ENCODE data around the gene STAT1. TPM values are rescaled to one million over a fixed set of nuclear protein-coding genes. Genes with fewer than 3 reads are reported as not detected.

STAT1 gene
- total and polyA plus RNA-seq, 3 donors from 2014 or later = 52.7 to 87.1 (median 60.5) TPM

DNA sequence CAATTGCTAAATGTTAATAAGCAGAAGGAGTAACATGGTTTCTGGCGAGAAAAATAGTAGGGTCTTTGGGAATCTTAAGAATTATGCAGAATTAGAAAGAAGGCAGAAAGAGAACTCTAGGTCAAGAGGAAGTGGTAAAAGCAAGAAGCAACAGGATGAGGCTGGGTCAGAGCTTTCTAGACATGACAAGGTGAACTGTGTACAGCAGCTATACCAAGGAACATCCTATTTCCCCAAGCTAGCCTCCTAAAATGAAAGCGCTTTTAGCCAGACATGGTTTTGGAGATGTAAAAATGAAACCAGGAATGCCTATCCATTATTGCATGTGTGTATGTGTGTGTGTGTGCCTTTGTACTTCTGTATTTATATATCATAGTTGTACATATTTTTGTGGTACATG lies 42.3 kb upstream of the STAT1 start:
- intact Hi-C loops (cut with DNase I; ENCODE audit: low total_unique reads) = no loop called here
- no peaks in the 10 kb centered on the region for H3K4me1 ChIP-seq
- no peaks in the 10 kb centered on the region for H3K36me3 ChIP-seq (ENCODE audit: low read depth, missing control alignments)
- TF ChIP-seq POLR2A (IDR thresholded peaks at IDR 0.05) = no peak
- TF ChIP-seq, protein P1, sequence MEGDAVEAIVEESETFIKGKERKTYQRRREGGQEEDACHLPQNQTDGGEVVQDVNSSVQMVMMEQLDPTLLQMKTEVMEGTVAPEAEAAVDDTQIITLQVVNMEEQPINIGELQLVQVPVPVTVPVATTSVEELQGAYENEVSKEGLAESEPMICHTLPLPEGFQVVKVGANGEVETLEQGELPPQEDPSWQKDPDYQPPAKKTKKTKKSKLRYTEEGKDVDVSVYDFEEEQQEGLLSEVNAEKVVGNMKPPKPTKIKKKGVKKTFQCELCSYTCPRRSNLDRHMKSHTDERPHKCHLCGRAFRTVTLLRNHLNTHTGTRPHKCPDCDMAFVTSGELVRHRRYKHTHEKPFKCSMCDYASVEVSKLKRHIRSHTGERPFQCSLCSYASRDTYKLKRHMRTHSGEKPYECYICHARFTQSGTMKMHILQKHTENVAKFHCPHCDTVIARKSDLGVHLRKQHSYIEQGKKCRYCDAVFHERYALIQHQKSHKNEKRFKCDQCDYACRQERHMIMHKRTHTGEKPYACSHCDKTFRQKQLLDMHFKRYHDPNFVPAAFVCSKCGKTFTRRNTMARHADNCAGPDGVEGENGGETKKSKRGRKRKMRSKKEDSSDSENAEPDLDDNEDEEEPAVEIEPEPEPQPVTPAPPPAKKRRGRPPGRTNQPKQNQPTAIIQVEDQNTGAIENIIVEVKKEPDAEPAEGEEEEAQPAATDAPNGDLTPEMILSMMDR (IDR thresholded peaks at IDR 0.05) = no peak
- WGBS, 2 donors = 77 to 86% methylated on average over 2 of the region's 2 CpGs
- H3K9me3 ChIP-seq = no peaks in the 10 kb centered on the region
- no peaks in the 10 kb centered on the region for H3K27me3 ChIP-seq
- H3K4me3 ChIP-seq = no peak overlapping the region
- no peak overlapping the region for H3K27ac ChIP-seq
- DNase-seq = no peak

GRCh38 chr2:191053256-191053655 lies 39.3 kb upstream of the STAT1 start:
- no peaks in the 10 kb centered on the region for H3K27me3 ChIP-seq
- intact Hi-C loops (cut with DNase I; ENCODE audit: low total_unique reads) = no loop called here
- 86 to 87% methylated on average over 6 of the region's 6 CpGs for WGBS, 2 donors
- TF ChIP-seq, protein P1 (IDR thresholded peaks at IDR 0.05) = no peak
- no peak for TF ChIP-seq POLR2A (IDR thresholded peaks at IDR 0.05)
- no peaks in the 10 kb centered on the region for H3K4me1 ChIP-seq
- no peak overlapping the region for H3K4me3 ChIP-seq
- no peak overlapping the region for H3K27ac ChIP-seq
- H3K9me3 ChIP-seq = no peaks in the 10 kb centered on the region
- no peak for DNase-seq
- no peaks in the 10 kb centered on the region for H3K36me3 ChIP-seq (ENCODE audit: low read depth, missing control alignments)

DNA sequence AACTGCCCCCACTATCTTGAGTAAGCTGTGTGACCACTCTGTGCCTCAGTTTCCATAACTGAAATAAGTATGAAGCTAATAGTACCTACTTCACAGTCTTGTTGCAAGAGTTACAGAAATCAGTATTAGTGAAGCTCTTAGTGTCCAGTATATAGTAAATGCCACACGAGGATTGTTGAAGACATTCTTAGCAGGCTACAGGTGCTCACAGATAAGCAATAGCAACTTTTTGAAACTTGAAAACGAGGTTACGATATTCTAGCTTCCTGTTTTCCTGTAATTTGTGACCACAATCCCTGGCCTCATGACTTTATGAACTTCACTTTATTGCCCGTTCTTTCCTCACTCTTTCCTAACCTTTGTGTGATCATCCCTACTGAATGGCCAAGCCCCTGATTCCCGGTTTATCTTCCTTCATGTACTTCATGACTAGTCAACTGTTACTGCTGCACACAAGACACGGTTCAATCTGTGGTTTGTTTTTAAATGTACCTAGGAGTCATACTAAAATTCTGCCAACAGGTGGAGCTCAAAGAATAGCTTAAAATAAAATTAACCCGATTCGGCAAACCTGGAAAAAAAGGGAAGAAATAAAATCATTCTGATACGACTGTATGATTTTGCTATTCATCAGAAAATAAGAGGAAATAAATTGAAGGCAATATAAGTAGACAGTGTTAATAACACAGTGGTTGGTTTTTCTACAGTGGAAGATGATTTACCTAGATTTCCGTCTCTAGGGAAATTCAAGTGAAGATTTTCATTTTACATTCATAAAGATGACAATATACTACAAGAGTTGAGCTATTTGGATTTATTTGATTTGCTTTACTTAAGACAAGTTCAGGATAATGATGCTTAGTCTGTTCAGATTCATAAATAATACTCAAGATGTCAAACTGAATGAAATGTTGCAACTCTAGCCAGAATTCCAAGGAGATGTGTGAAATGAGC lies 38.1 kb upstream of the STAT1 start:
- WGBS, 2 donors = 35% methylated on average over 10 of the region's 10 CpGs
- no peaks in the 10 kb centered on the region for H3K27me3 ChIP-seq
- H3K27ac ChIP-seq = no peak overlapping the region
- intact Hi-C loops (cut with DNase I; ENCODE audit: low total_unique reads) = no loop called here
- no peak overlapping the region for H3K4me3 ChIP-seq
- no peak for TF ChIP-seq POLR2A (IDR thresholded peaks at IDR 0.05)
- TF ChIP-seq, protein P1 (IDR thresholded peaks at IDR 0.05) = peak; percentile 42 to 58 (median 43)
- no peaks in the 10 kb centered on the region for H3K9me3 ChIP-seq
- H3K36me3 ChIP-seq (ENCODE audit: low read depth, missing control alignments) = no peaks in the 10 kb centered on the region
- H3K4me1 ChIP-seq = no peaks in the 10 kb centered on the region
- DNase-seq = no peak

- no peak for TF ChIP-seq POLR2A (IDR thresholded peaks at IDR 0.05)
- TF ChIP-seq, protein P1 (IDR thresholded peaks at IDR 0.05) = no peak
- Histone ChIP-seq H3K27ac (no peak overlapping the region), H3K4me3 (no peak overlapping the region), H3K9me3 (no peaks in the 10 kb centered on the region), H3K4me1 (no peaks in the 10 kb centered on the region), H3K27me3 (no peaks in the 10 kb centered on the region), H3K36me3 (ENCODE audit: low read depth, missing control alignments) (no peaks in the 10 kb centered on the region)
- WGBS, 2 donors = 81 to 87% methylated on average over 3 of the region's 3 CpGs
- intact Hi-C loops (cut with DNase I; ENCODE audit: low total_unique reads) = no loop called here
- no peak for DNase-seq
Observed at GRCh38 chr2:191051177-191051576, 37.2 kb upstream of the STAT1 start.

DNA sequence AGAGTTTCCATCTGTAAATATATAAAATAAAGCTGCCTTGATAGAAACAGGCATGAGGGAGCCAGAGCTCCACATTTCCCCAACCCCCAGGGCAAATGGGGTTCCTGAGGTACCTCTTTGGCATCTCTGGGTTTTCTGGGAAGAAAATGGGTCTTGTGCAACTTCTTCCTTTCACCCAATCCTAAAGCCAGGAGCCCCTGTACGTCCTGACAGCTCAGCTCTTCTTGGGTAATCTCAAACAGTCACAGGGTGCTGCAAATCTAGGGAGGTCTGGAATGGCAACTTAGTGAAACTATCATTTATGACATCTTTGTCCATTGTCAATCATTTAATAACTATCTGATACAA lies 36.6 kb upstream of the STAT1 start:
- H3K4me1 ChIP-seq = no peaks in the 10 kb centered on the region
- no peak overlapping the region for H3K4me3 ChIP-seq
- H3K9me3 ChIP-seq = no peaks in the 10 kb centered on the region
- 55 to 75% methylated on average over 1 of the region's 1 CpG for WGBS, 2 donors
- no peak for TF ChIP-seq POLR2A (IDR thresholded peaks at IDR 0.05)
- TF ChIP-seq, protein P1 (IDR thresholded peaks at IDR 0.05) = no peak
- H3K36me3 ChIP-seq (ENCODE audit: low read depth, missing control alignments) = no peaks in the 10 kb centered on the region
- DNase-seq = no peak
- H3K27me3 ChIP-seq = no peaks in the 10 kb centered on the region
- intact Hi-C loops (cut with DNase I; ENCODE audit: low total_unique reads) = no loop called here
- H3K27ac ChIP-seq = no peak overlapping the region
